ENCODE measurements around the gene ADGRA3. TPM values are rescaled to one million over a fixed set of nuclear protein-coding genes. Genes with fewer than 3 reads are reported as not detected.

The ADGRA3 gene
- total and polyA plus RNA-seq, 2 of the 13 experiments (the other 11 are each of a cell fraction or from before 2014, with no cell fraction given), result 32.2 to 40.8 TPM

DNA sequence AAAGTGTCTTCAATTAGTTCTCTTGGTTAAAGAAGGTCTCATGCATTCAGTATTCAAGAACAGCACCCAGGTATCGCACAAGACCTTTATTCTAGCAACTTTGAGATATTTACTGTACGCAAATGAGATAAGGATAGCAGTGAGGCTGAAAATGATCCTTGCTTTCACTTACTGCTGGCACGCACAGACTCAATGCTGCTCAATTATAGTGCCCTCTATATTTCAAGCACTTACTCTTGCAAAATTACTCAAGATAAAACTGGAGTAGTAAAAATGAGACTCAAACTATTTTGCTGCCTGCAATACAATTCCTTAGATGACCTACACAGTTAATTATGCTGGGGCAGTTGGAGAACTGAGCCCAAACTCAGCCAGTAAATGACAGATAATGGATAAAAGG lies 60.9 kb downstream of the ADGRA3 start:
- Histone ChIP-seq H3K36me3 (replicated peaks in 1 of 2; ENCODE audit: control insufficient read depth in 1 of 2, insufficient read depth in 2 of 2, low read length in 2 of 2) (peaks cover 2 to 6% of the 10 kb centered on the region in 2 experiments; a peak in 3 of 5 replicates), H2AFZ (ENCODE audit: low read length) (no peak overlapping the region), H3K4me1 (ENCODE audit: insufficient read depth, low read length) (peaks cover 69% of the 10 kb centered on the region), H3K4me2 (ENCODE audit: low read depth, low read length) (no peak overlapping the region), H4K20me1 (ENCODE audit: insufficient read depth, low read length) (no peaks in the 10 kb centered on the region), H3K9ac (ENCODE audit: insufficient read depth, low read depth, low read length) (no peak overlapping the region), H3K27me3 (ENCODE audit: control insufficient read depth in 1 of 2, insufficient read depth in 2 of 2, low read length in 2 of 2) (no peaks in the 10 kb centered on the region), H3K9me3 (ENCODE audit: low read length) (no peaks in the 10 kb centered on the region), H3K27ac (ENCODE audit: extremely low read length, insufficient read depth, low read length) (peak overlapping the region; percentile 84), H3K79me2 (ENCODE audit: insufficient read depth, low read length) (peaks cover 2% of the 10 kb centered on the region), H3K4me3 (replicated peaks in 1 of 3; ENCODE audit: insufficient read depth in 1 of 3, low read depth in 2 of 3, low read length in 3 of 3) (no peak overlapping the region)
- CTCF ChIA-PET (ENCODE audit: low intra/inter-chr PET ratio, low total read pairs), result no interaction called here
- no peak for ATAC-seq
- no peak for TF ChIP-seq ZMYM4 (CRISPR knock-in tag; IDR thresholded peaks at IDR 0.05)
- TF ChIP-seq, protein P1, sequence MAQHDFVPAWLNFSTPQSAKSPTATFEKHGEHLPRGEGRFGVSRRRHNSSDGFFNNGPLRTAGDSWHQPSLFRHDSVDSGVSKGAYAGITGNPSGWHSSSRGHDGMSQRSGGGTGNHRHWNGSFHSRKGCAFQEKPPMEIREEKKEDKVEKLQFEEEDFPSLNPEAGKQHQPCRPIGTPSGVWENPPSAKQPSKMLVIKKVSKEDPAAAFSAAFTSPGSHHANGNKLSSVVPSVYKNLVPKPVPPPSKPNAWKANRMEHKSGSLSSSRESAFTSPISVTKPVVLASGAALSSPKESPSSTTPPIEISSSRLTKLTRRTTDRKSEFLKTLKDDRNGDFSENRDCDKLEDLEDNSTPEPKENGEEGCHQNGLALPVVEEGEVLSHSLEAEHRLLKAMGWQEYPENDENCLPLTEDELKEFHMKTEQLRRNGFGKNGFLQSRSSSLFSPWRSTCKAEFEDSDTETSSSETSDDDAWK (CRISPR knock-in tag; IDR thresholded peaks at IDR 0.05), result no peak
- TF ChIP-seq NPAS2 (CRISPR knock-in tag; IDR thresholded peaks at IDR 0.05; ENCODE audit: borderline replicate concordance), result no peak
- no peak for TF ChIP-seq ZNF24 (IDR thresholded peaks at IDR 0.05)
- no peak for TF ChIP-seq MXD4 (CRISPR knock-in tag; IDR thresholded peaks at IDR 0.05)
- TF ChIP-seq, protein P2, sequence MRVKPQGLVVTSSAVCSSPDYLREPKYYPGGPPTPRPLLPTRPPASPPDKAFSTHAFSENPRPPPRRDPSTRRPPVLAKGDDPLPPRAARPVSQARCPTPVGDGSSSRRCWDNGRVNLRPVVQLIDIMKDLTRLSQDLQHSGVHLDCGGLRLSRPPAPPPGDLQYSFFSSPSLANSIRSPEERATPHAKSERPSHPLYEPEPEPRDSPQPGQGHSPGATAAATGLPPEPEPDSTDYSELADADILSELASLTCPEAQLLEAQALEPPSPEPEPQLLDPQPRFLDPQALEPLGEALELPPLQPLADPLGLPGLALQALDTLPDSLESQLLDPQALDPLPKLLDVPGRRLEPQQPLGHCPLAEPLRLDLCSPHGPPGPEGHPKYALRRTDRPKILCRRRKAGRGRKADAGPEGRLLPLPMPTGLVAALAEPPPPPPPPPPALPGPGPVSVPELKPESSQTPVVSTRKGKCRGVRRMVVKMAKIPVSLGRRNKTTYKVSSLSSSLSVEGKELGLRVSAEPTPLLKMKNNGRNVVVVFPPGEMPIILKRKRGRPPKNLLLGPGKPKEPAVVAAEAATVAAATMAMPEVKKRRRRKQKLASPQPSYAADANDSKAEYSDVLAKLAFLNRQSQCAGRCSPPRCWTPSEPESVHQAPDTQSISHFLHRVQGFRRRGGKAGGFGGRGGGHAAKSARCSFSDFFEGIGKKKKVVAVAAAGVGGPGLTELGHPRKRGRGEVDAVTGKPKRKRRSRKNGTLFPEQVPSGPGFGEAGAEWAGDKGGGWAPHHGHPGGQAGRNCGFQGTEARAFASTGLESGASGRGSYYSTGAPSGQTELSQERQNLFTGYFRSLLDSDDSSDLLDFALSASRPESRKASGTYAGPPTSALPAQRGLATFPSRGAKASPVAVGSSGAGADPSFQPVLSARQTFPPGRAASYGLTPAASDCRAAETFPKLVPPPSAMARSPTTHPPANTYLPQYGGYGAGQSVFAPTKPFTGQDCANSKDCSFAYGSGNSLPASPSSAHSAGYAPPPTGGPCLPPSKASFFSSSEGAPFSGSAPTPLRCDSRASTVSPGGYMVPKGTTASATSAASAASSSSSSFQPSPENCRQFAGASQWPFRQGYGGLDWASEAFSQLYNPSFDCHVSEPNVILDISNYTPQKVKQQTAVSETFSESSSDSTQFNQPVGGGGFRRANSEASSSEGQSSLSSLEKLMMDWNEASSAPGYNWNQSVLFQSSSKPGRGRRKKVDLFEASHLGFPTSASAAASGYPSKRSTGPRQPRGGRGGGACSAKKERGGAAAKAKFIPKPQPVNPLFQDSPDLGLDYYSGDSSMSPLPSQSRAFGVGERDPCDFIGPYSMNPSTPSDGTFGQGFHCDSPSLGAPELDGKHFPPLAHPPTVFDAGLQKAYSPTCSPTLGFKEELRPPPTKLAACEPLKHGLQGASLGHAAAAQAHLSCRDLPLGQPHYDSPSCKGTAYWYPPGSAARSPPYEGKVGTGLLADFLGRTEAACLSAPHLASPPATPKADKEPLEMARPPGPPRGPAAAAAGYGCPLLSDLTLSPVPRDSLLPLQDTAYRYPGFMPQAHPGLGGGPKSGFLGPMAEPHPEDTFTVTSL (CRISPR knock-in tag; IDR thresholded peaks at IDR 0.05; ENCODE audit: borderline replicate concordance), result no peak
- TF ChIP-seq RELA (CRISPR knock-in tag; IDR thresholded peaks at IDR 0.05), result no peak
- TF ChIP-seq, protein P3, sequence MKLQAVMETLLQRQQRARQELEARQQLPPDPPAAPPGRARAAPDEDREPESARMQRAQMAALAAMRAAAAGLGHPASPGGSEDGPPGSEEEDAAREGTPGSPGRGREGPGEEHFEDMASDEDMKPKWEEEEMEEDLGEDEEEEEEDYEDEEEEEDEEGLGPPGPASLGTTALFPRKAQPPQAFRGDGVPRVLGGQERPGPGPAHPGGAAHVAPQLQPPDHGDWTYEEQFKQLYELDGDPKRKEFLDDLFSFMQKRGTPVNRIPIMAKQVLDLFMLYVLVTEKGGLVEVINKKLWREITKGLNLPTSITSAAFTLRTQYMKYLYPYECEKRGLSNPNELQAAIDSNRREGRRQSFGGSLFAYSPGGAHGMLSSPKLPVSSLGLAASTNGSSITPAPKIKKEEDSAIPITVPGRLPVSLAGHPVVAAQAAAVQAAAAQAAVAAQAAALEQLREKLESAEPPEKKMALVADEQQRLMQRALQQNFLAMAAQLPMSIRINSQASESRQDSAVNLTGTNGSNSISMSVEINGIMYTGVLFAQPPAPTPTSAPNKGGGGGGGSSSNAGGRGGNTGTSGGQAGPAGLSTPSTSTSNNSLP (IDR thresholded peaks at IDR 0.05; ENCODE audit: low read depth, low read length), result no peak
- TF ChIP-seq, protein P4, sequence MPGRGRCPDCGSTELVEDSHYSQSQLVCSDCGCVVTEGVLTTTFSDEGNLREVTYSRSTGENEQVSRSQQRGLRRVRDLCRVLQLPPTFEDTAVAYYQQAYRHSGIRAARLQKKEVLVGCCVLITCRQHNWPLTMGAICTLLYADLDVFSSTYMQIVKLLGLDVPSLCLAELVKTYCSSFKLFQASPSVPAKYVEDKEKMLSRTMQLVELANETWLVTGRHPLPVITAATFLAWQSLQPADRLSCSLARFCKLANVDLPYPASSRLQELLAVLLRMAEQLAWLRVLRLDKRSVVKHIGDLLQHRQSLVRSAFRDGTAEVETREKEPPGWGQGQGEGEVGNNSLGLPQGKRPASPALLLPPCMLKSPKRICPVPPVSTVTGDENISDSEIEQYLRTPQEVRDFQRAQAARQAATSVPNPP (CRISPR knock-in tag; IDR thresholded peaks at IDR 0.05), result no peak
- TF ChIP-seq, protein P5, sequence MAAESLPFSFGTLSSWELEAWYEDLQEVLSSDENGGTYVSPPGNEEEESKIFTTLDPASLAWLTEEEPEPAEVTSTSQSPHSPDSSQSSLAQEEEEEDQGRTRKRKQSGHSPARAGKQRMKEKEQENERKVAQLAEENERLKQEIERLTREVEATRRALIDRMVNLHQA (CRISPR knock-in tag; IDR thresholded peaks at IDR 0.05), result no peak
- FAIRE-seq, result no peak
- DNase-seq (ENCODE audit: low spot score), result no peak
- 87% methylated on average over 3 of the region's 3 CpGs for WGBS (ENCODE audit: low lambda C conversion rate)
- POLR2A ChIA-PET, result interaction anchor here (2.9 kb wide), 1 partner anchor 61 kb away, joined by 14 read pairs; the partner anchor contains the start of gene ADGRA3
- in situ Hi-C loops (cut with HindIII; ENCODE audit: extremely low pct_ligation_motif_present, low pct_unique_long_range_greater_than_20kb) (no loop called here), intact Hi-C loops (cut with micrococcal nuclease; ENCODE audit: unreplicated experiment) (loop anchor here (1.0 kb wide), 1 partner anchor 56 kb away; no protein-coding TSS in a partner anchor)
- BruUV-seq (replicated peaks), result no TSS peak
